DOHH2 (cell line): ENCODE results near the gene MRPL22.

Experiments used
- CTCF ChIP-seq: fragments of 200-600 bp; sonication (generic); IDR thresholded peaks from one replicate; pipeline ENCODE4 v1.5.1; 2014; ENCODE audit warnings: antibody characterized with exemption, mild to moderate bottlenecking, low read depth, low read length; ENCODE audit not compliant: poor library complexity, severe bottlenecking
- EZH2phosphoT487 ChIP-seq: fragments of 200-600 bp; sonication (generic); IDR thresholded peaks from 2 replicates; pipeline ENCODE4 v1.6.1; 2017; ENCODE audit warnings: borderline replicate concordance, mild to moderate bottlenecking, antibody characterized with exemption, low read length, moderate library complexity, mixed read lengths

GRCh38 chr5:154999865-155000264 is 59.0 kb downstream of the MRPL22 start:
- TF ChIP-seq CTCF (no peak), EZH2phosphoT487 (no peak)
